ENCODE results near the gene ILF2.

DNA sequence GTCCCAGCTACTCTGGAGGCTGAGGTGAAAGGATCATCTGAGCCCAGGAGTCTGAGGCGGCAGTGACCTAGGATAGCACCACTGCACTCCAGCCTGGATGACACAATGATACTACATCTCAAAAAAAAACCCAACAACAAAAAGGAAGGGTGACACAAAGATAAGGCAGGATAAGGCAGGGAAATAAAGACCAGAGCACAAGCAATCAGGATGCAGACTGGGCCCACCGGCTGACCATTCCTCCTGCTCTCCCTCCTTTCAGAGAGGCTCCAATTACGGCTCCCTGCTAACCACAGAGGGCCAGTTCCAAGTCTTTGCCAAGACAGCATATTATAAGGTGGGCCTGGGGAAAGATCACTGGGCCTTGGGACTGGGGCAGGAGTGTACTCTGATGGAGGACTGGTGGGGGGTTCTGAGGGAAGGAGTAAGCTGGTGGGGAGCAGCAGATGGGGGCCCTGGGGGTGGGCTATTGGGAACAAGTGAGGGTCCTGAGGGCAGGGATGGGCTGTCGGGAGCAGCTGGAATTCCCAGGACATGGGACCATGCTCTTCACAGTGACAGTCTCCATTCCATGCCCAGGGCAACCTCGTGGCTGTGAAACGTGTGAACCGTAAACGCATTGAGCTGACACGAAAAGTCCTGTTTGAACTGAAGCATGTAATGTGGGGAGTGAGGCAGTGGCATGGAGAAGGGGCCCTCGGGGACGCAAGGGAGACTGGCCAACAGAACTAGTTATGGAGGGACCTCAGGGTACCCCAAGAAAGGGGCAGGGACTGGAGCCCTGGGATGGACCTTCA, 14.9 kb upstream of the ILF2 start:
- TF ChIP-seq, protein P1, sequence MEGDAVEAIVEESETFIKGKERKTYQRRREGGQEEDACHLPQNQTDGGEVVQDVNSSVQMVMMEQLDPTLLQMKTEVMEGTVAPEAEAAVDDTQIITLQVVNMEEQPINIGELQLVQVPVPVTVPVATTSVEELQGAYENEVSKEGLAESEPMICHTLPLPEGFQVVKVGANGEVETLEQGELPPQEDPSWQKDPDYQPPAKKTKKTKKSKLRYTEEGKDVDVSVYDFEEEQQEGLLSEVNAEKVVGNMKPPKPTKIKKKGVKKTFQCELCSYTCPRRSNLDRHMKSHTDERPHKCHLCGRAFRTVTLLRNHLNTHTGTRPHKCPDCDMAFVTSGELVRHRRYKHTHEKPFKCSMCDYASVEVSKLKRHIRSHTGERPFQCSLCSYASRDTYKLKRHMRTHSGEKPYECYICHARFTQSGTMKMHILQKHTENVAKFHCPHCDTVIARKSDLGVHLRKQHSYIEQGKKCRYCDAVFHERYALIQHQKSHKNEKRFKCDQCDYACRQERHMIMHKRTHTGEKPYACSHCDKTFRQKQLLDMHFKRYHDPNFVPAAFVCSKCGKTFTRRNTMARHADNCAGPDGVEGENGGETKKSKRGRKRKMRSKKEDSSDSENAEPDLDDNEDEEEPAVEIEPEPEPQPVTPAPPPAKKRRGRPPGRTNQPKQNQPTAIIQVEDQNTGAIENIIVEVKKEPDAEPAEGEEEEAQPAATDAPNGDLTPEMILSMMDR (IDR thresholded peaks at IDR 0.05) = no peak
- no peak for TF ChIP-seq POLR2A (IDR thresholded peaks at IDR 0.05)
